ENCODE results near the gene ATOX1. TPM values are rescaled to one million over a fixed set of nuclear protein-coding genes. Genes with fewer than 3 reads are reported as not detected.

ATOX1 gene
- total and polyA plus RNA-seq, 10 of the 15 experiments (the other 5 are each of a cell fraction or from before 2014, with no cell fraction given), result 130 to 642 (median 245) TPM

DNA sequence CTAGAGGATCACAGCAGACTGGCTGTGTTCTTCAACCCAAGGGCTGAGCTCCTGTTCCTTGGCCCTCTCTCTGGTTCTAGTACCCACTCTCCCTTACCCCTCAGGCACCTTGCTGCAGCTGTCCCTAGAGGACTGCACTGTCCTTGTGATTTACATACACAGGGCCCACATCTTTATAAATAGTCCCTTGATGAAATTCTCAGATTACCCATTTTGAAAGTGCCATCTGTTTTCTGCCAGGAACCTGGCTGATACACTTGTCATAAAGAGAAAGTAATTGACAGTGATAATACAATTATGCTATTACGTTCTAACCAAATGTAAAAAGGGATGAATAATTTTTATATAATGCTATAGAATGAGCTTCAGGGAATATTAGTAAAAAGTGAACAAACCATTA is 55.2 kb downstream of the ATOX1 start (continued):
- TF ChIP-seq ATF3 (IDR thresholded peaks at IDR 0.05; ENCODE audit: borderline replicate concordance, extremely low read depth, low read depth, low read length) (no peak), RB1 (IDR thresholded peaks at IDR 0.05; ENCODE audit: borderline replicate concordance) (no peak), BHLHE40 (IDR thresholded peaks at IDR 0.05; ENCODE audit: borderline replicate concordance in 1 of 2, low read depth in 2 of 2, low read length in 1 of 2) (no peak), FOXK2 (IDR thresholded peaks at IDR 0.05) (no peak), GABPA (IDR thresholded peaks at IDR 0.05; ENCODE audit: low read depth) (no peak), IRF4 (IDR thresholded peaks at IDR 0.05; ENCODE audit: low read depth, low read length) (peak; percentile 49; the same call in 1 of the 2 replicates), CBX3 (IDR thresholded peaks at IDR 0.05; ENCODE audit: borderline replicate concordance, low read depth) (no peak), RBBP5 (conservative IDR thresholded peaks at IDR 0.05) (no peak), ZZZ3 (IDR thresholded peaks at IDR 0.05; ENCODE audit: control insufficient read depth, insufficient read length, low read depth) (no peak), ESRRA (IDR thresholded peaks at IDR 0.05; ENCODE audit: low read length) (no peak), ZNF592 (IDR thresholded peaks at IDR 0.05) (no peak), PML (IDR thresholded peaks at IDR 0.05; ENCODE audit: low read length) (no peak), POLR2AphosphoS5 (IDR thresholded peaks at IDR 0.05; ENCODE audit: low read length) (0 out of 2 replicates have a peak, but pooled peaks have one; percentile 38), ZBTB4 (CRISPR knock-in tag; IDR thresholded peaks at IDR 0.05) (no peak), SMARCA5 (IDR thresholded peaks at IDR 0.05) (no peak)
- TF ChIP-seq, protein P1, sequence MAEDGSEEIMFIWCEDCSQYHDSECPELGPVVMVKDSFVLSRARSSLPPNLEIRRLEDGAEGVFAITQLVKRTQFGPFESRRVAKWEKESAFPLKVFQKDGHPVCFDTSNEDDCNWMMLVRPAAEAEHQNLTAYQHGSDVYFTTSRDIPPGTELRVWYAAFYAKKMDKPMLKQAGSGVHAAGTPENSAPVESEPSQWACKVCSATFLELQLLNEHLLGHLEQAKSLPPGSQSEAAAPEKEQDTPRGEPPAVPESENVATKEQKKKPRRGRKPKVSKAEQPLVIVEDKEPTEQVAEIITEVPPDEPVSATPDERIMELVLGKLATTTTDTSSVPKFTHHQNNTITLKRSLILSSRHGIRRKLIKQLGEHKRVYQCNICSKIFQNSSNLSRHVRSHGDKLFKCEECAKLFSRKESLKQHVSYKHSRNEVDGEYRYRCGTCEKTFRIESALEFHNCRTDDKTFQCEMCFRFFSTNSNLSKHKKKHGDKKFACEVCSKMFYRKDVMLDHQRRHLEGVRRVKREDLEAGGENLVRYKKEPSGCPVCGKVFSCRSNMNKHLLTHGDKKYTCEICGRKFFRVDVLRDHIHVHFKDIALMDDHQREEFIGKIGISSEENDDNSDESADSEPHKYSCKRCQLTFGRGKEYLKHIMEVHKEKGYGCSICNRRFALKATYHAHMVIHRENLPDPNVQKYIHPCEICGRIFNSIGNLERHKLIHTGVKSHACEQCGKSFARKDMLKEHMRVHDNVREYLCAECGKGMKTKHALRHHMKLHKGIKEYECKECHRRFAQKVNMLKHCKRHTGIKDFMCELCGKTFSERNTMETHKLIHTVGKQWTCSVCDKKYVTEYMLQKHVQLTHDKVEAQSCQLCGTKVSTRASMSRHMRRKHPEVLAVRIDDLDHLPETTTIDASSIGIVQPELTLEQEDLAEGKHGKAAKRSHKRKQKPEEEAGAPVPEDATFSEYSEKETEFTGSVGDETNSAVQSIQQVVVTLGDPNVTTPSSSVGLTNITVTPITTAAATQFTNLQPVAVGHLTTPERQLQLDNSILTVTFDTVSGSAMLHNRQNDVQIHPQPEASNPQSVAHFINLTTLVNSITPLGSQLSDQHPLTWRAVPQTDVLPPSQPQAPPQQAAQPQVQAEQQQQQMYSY (CRISPR knock-in tag; IDR thresholded peaks at IDR 0.05), result no peak
- TF ChIP-seq, protein P2, sequence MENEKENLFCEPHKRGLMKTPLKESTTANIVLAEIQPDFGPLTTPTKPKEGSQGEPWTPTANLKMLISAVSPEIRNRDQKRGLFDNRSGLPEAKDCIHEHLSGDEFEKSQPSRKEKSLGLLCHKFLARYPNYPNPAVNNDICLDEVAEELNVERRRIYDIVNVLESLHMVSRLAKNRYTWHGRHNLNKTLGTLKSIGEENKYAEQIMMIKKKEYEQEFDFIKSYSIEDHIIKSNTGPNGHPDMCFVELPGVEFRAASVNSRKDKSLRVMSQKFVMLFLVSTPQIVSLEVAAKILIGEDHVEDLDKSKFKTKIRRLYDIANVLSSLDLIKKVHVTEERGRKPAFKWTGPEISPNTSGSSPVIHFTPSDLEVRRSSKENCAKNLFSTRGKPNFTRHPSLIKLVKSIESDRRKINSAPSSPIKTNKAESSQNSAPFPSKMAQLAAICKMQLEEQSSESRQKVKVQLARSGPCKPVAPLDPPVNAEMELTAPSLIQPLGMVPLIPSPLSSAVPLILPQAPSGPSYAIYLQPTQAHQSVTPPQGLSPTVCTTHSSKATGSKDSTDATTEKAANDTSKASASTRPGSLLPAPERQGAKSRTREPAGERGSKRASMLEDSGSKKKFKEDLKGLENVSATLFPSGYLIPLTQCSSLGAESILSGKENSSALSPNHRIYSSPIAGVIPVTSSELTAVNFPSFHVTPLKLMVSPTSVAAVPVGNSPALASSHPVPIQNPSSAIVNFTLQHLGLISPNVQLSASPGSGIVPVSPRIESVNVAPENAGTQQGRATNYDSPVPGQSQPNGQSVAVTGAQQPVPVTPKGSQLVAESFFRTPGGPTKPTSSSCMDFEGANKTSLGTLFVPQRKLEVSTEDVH (IDR thresholded peaks at IDR 0.05; ENCODE audit: low read depth, partially characterized antibody), result no peak
